Lung (tissue), 12 donors: ENCODE data around the gene TRIM28. TPM values are rescaled to one million over a fixed set of nuclear protein-coding genes. Genes with fewer than 3 reads are reported as not detected.

Experiments
- ATAC-seq: fragments of 200-7000 bp; cut with Tn5 transposase; one replicate; pipeline ENCODE4 v1.9.1; 2020; ENCODE audit warnings: moderate number of reproducible peaks; ENCODE audit not compliant: insufficient read depth, low FRiP score
- DNase-seq, 3 donors: peaks; one replicate each; pipeline ENCODE4 v3.0.0-alpha.2; 2013 to 2017
- H3K27ac ChIP-seq, 2 donors: one replicate each; pipeline ENCODE4 v1.5.1; 2013; ENCODE audit warnings: mild to moderate bottlenecking in 2 of 2, moderate library complexity in 2 of 2, control low read depth in 1 of 2, inconsistent platforms in 1 of 2, low read depth in 1 of 2, low read length in 1 of 2
- H3K27me3 ChIP-seq, 3 donors: one replicate each; pipeline ENCODE4 v1.5.1; 2013; ENCODE audit warnings: low read length in 2 of 3; ENCODE audit not compliant: control insufficient read depth in 3 of 3, insufficient read depth in 3 of 3
- H3K36me3 ChIP-seq, 4 donors: one replicate each; pipeline ENCODE4 v1.5.1; 2013; ENCODE audit warnings: low read length in 4 of 4, mild to moderate bottlenecking in 1 of 4, moderate library complexity in 1 of 4; ENCODE audit not compliant: control insufficient read depth in 4 of 4, insufficient read depth in 4 of 4
- H3K4me1 ChIP-seq, 5 donors: one replicate each; pipeline ENCODE4 v1.5.1; 2013; ENCODE audit warnings: low read length in 5 of 5, mild to moderate bottlenecking in 2 of 5, moderate library complexity in 1 of 5; ENCODE audit not compliant: control insufficient read depth in 5 of 5, insufficient read depth in 5 of 5
- H3K4me3 ChIP-seq: one replicate; pipeline ENCODE4 v1.5.1; 2013; ENCODE audit warnings: mild to moderate bottlenecking, control low read depth, moderate library complexity
- H3K9ac ChIP-seq, 2 donors: one replicate each; pipeline ENCODE4 v1.5.1; 2013; ENCODE audit warnings: low read length in 2 of 2, control low read depth in 1 of 2; ENCODE audit not compliant: insufficient read depth in 1 of 2
- H3K9me3 ChIP-seq, 4 donors: one replicate each; pipeline ENCODE4 v1.5.1; 2013; ENCODE audit warnings: low read length in 3 of 4, mild to moderate bottlenecking in 1 of 4, moderate library complexity in 1 of 4; ENCODE audit not compliant: control insufficient read depth in 4 of 4, insufficient read depth in 3 of 4
- WGBS, 2 donors: extraction: QIAGEN DNeasy Blood & Tissue Kit; methylation state at CpG; one replicate each; pipeline ENCODE4 v1.1.7; 2013; 5-methylcytosine and 5-hydroxymethylcytosine counted together
- polyA plus RNA-seq, 2 donors: library from polyadenylated mRNA; stranded (reverse); fragments of 200-250 nt; gene quantifications; one replicate each; pipeline ENCODE4 v1.2.1, GENCODE V29; 2013
- total RNA-seq, 2 donors: library from RNA; depleted of rRNA in 1 of 2; stranded (reverse); fragments of >200 nt in 1 of 2; gene quantifications; one replicate each; pipeline ENCODE4 v1.2.1, GENCODE V29; 2014 to 2021
- TF ChIP-seq, protein P1 (sequence below): IDR thresholded peaks from 2 replicates; pipeline ENCODE4 v1.5.1; 2012; ENCODE audit warnings: mild to moderate bottlenecking; ENCODE audit errors: control extremely low read depth, extremely low read depth
- donor health status: control.
- donor health status: control.
- donor health status: Bipolar disorder and iron deficiency.
- donor health status: healthy.
- donor health status: DM: yes; HTN: yes; CAD: no.

TRIM28 gene
- total and polyA plus RNA-seq, 4 donors = 171 to 250 (median 181) TPM

DNA sequence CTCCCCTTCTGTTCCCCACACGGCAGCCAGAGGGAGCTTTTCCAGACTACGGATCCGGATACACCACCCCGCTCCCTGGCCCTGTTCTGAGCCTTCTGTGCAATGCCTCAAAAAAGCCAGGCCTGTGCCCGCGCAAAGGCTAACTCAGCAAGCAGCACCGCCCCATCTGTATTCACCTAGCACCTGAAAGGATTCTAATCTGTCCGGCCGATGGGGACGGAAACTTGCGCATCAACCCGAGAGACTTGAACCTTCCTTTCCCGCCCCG, 24.8 kb upstream of the TRIM28 start:
- DNase-seq = peak; percentile 79 to 86 (median 85)
- Histone ChIP-seq H3K4me1 (peaks cover 0 to 22% (median 10%) of the 10 kb centered on the region in 5 donors), H3K27ac (peak overlapping the region; percentile 91 to 94), H3K27me3 (no peaks in the 10 kb centered on the region), H3K9me3 (no peaks in the 10 kb centered on the region), H3K36me3 (peaks cover 0 to 16% (median 8%) of the 10 kb centered on the region in 4 donors), H3K4me3 (peak overlapping the region; percentile 65), H3K9ac (peak overlapping the region; percentile 82 to 87)
- ATAC-seq = peak; percentile 31
- 0% methylated on average over 14 of the region's 14 CpGs for WGBS, 2 donors
- TF ChIP-seq, protein P1, sequence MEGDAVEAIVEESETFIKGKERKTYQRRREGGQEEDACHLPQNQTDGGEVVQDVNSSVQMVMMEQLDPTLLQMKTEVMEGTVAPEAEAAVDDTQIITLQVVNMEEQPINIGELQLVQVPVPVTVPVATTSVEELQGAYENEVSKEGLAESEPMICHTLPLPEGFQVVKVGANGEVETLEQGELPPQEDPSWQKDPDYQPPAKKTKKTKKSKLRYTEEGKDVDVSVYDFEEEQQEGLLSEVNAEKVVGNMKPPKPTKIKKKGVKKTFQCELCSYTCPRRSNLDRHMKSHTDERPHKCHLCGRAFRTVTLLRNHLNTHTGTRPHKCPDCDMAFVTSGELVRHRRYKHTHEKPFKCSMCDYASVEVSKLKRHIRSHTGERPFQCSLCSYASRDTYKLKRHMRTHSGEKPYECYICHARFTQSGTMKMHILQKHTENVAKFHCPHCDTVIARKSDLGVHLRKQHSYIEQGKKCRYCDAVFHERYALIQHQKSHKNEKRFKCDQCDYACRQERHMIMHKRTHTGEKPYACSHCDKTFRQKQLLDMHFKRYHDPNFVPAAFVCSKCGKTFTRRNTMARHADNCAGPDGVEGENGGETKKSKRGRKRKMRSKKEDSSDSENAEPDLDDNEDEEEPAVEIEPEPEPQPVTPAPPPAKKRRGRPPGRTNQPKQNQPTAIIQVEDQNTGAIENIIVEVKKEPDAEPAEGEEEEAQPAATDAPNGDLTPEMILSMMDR = peak; percentile 18

DNA sequence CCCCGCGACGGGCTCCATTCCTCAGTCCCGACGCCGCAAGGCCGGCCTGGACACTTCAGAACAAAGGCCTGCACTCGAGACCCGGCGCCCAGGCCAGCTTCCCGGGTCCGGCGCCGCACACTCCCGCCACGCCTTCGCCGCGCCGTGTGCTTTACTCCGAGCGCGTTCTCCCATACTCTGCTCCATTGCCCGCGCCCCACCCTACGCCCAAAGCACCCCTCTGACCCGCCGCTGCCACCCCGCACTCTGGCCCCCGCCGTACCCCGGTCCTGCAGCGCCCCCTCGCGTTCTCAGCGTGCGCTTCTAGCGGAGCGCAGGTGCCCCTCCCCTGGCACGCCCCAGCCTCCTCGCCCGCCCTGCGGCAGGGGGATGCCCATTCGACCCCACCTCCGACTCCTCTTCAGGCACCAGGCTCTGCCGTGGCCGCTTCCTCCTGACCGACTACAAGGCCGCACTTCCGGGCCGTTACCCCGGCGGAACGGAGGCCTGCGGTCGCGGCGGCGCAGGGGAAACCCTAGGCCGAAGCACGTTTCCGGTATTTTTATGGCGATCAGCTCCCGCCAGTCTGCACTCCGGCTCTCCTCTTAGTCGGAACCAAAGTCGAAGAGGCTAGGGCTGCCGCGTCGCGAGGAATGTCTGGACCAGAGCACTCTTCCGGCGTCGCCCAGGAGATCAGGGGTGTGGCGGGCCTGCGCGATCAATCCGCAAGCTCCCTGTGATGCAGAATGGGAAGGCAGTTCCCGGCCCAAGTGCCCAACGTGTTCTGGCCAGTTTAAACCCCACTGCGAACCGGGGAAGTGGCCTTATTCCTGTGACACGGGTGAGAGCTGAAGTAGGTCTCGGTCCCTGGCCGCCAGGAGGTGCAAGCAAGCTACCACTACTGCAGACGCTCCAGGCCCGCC, 24.3 kb upstream of the TRIM28 start, which contains the start of gene ZBTB45:
Gene ZBTB45, minus strand, starts transcription at position 456 of the 902 bp plus-strand sequence. CDS start 2,137 bp downstream, outside the sequence.
- peak within 1 kb of the TSS; percentile 87 to 89 for H3K9ac ChIP-seq
- ATAC-seq (peak; percentile 89), DNase-seq (peak; percentile 95 to 98 (median 97))
- peak within 1 kb of the TSS; percentile 91 to 94 for H3K27ac ChIP-seq
- peaks cover 0 to 18% (median 6%) of the 10 kb centered on the region in 5 donors for H3K4me1 ChIP-seq
- no peaks in the 10 kb centered on the region for H3K27me3 ChIP-seq
- no peaks in the 10 kb centered on the region for H3K9me3 ChIP-seq
- TF ChIP-seq, protein P1 = peak; percentile 54
- 0 to 1% methylated on average over 87 of the region's 87 CpGs for WGBS, 2 donors
- H3K36me3 ChIP-seq = peaks cover 0 to 16% (median 8%) of the 10 kb centered on the region in 4 donors
- H3K4me3 ChIP-seq = peak within 1 kb of the TSS; percentile 65

DNA sequence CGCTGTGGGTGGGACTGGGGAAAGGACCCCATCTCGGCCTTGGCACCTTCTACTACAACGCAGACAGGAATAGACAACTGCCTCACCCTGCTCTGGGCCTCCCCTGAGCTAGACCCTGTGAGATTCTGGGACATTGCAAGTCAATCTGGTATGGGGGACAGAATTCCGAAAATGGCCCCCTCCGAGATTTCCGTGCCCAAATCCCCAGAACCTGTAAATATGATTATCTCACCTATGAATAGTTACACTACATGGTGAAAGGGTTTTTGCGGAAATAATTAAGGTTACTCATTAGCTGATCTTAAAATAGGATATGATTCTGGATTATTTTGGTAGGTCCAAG, 23.6 kb upstream of the TRIM28 start:
- H3K4me1 ChIP-seq = peaks cover 0 to 18% (median 4%) of the 10 kb centered on the region in 5 donors
- peaks cover 0 to 16% (median 8%) of the 10 kb centered on the region in 4 donors for H3K36me3 ChIP-seq
- H3K27ac ChIP-seq = peak overlapping the region; percentile 91 to 94
- no peak for DNase-seq
- WGBS, 2 donors = 11 to 12% methylated on average over 7 of the region's 7 CpGs
- H3K27me3 ChIP-seq = no peaks in the 10 kb centered on the region
- ATAC-seq = no peak
- peak overlapping the region; percentile 67 to 89 for H3K9ac ChIP-seq
- peak overlapping the region; percentile 53 for H3K4me3 ChIP-seq
- TF ChIP-seq, protein P1 = no peak
- no peaks in the 10 kb centered on the region for H3K9me3 ChIP-seq
